PC-3 (cell line): ENCODE results near the gene MYH4. TPM values are rescaled to one million over a fixed set of nuclear protein-coding genes. Genes with fewer than 3 reads are reported as not detected.
A peak's percentile ranks its signal among the peaks of the same experiment; 100 is the strongest.

Experiments
- ATAC-seq: fragments of 200-7000 bp; cut with Tn5 transposase; 2 replicates; pipeline ENCODE4 v1.9.1; 2020; ENCODE audit warnings: mild to moderate bottlenecking, moderate library complexity
- BruUV-seq: library from RNA; stranded (reverse); fragments of 400-500 nt; replicated peaks from 2 replicates; lab custom pipeline; 2021; lab: Mats Ljungman, UMichigan
- CTCF ChIA-PET: fragments of 300-600 bp; sonication (Branson Sonifier 250); formaldehyde crosslinking; loops from one replicate; lab custom pipeline; 2022; ENCODE audit warnings: antibody characterized with exemption; lab: Charles Lee
- POLR2A ChIA-PET: fragments of 300-600 bp; sonication (Branson Sonifier 250); formaldehyde crosslinking; loops from one replicate; lab custom pipeline; 2022; ENCODE audit warnings: antibody characterized with exemption; ENCODE audit not compliant: unreplicated experiment; lab: Charles Lee
- DNase-seq: peaks from one replicate; pipeline ENCODE4 v3.0.0-alpha.2; 2015
- H2AFZ ChIP-seq: fragments of 300-600 bp; sonication (generic); 2 replicates; pipeline ENCODE4 v1.6.0; 2016; ENCODE audit warnings: antibody characterized with exemption, low read length
- H3F3A ChIP-seq: fragments of 300-600 bp; sonication (generic); one replicate; pipeline ENCODE4 v1.6.0; 2017; ENCODE audit warnings: antibody characterized with exemption, low read length, control low read depth, mild to moderate bottlenecking; ENCODE audit not compliant: unreplicated experiment
- H3K27ac ChIP-seq: fragments of 300-600 bp; sonication (generic); 2 replicates; pipeline ENCODE4 v1.5.1; 2016; ENCODE audit warnings: mild to moderate bottlenecking, low read length
- H3K27me3 ChIP-seq: fragments of 300-600 bp; sonication (generic); 2 replicates; pipeline ENCODE4 v1.6.1; 2016; ENCODE audit warnings: low read length, mixed read lengths
- H3K36me3 ChIP-seq: fragments of 300-600 bp; sonication (generic); 2 replicates; pipeline ENCODE4 v1.6.1; 2016; ENCODE audit warnings: low read depth, mixed run types, low read length, mixed read lengths
- H3K4me1 ChIP-seq: fragments of 300-600 bp; sonication (generic); 2 replicates; pipeline ENCODE4 v1.5.1; 2016; ENCODE audit warnings: low read length; ENCODE audit not compliant: insufficient read depth
- H3K4me2 ChIP-seq: fragments of 300-600 bp; sonication (generic); 2 replicates; pipeline ENCODE4 v1.6.0; 2016; ENCODE audit warnings: low read length
- H3K4me3 ChIP-seq: fragments of 300-600 bp; sonication (generic); 2 replicates; pipeline ENCODE4 v1.5.1; 2016; ENCODE audit warnings: mild to moderate bottlenecking, low read length, mixed read lengths
- H3K79me2 ChIP-seq: fragments of 300-600 bp; sonication (generic); 2 replicates; pipeline ENCODE4 v1.6.1; 2017; ENCODE audit warnings: low read length, mixed read lengths
- H3K9ac ChIP-seq: fragments of 300-600 bp; sonication (generic); 2 replicates; pipeline ENCODE4 v1.6.0; 2016; ENCODE audit warnings: mild to moderate bottlenecking, low read length
- H3K9me2 ChIP-seq: fragments of 300-600 bp; sonication (generic); replicated peaks from 2 replicates; pipeline ENCODE4 v1.6.1; 2016; ENCODE audit warnings: mixed run types, low read length, mixed read lengths
- H3K9me3 ChIP-seq: fragments of 300-600 bp; sonication (generic); 2 replicates; pipeline ENCODE4 v1.6.1; 2016; ENCODE audit warnings: low read length, mixed read lengths
- H4K20me1 ChIP-seq: fragments of 300-600 bp; sonication (generic); 2 replicates; pipeline ENCODE4 v1.6.1; 2016; ENCODE audit warnings: low read length, mixed read lengths
- EZH2 ChIP-seq: fragments of 300-600 bp; sonication (generic); IDR thresholded peaks from one replicate; pipeline ENCODE4 v1.6.1; 2017; ENCODE audit warnings: antibody characterized with exemption, mild to moderate bottlenecking, low read length; ENCODE audit not compliant: unreplicated experiment
- EZH2phosphoT487 ChIP-seq: fragments of 300-600 bp; sonication (generic); IDR thresholded peaks from 2 replicates; pipeline ENCODE4 v1.6.1; 2018; ENCODE audit warnings: mild to moderate bottlenecking, antibody characterized with exemption, low read length, borderline replicate concordance
- intact Hi-C: fragments of 100-400 bp; cut with micrococcal nuclease; formaldehyde crosslinking; loops from 2 replicates; pipeline ENCODE4 v1.9.0; 2023
- total RNA-seq: library from RNA; depleted of rRNA; stranded (reverse); fragments of >200 nt; gene quantifications from 2 replicates; pipeline ENCODE4 v1.2.3, GENCODE V29; 2014
- TF ChIP-seq, protein P1 (sequence below): fragments of 300-600 bp; sonication (generic); conservative IDR thresholded peaks from 2 replicates; pipeline ENCODE4 v1.5.1; 2017; ENCODE audit warnings: antibody characterized with exemption, low read depth, mild to moderate bottlenecking, low read length

Gene MYH4
- total RNA-seq, 1 experiment from 2014 or later: not detected

DNA sequence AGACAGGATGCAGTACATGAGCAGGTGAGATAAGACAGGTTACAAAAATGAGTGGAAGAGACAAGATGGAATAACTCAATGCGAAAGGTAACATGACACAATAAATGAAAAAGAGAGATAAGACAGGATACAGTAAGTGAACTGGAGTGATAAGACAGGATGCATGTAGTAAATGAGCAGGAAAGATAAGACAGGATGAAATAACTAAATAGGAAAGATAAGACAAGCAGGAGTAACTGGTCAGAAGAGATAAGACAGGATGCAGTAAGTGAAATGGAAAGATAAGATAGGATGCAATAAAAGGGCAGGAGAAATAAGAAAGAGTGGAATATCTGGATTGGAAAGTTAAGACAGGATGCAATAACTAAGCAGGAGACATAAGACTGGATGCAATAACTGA lies 8.3 kb upstream of the MYH4 start:
- ATAC-seq: no peak
- H2AFZ ChIP-seq: no peak overlapping the region
- no peaks in the 10 kb centered on the region for H3F3A ChIP-seq
- DNase-seq: no peak
- H3K27me3 ChIP-seq: no peaks in the 10 kb centered on the region
- no peaks in the 10 kb centered on the region for H3K79me2 ChIP-seq
- H3K4me3 ChIP-seq: no peak overlapping the region
- TF ChIP-seq EZH2phosphoT487 (no peak), EZH2 (no peak)
- TF ChIP-seq, protein P1, sequence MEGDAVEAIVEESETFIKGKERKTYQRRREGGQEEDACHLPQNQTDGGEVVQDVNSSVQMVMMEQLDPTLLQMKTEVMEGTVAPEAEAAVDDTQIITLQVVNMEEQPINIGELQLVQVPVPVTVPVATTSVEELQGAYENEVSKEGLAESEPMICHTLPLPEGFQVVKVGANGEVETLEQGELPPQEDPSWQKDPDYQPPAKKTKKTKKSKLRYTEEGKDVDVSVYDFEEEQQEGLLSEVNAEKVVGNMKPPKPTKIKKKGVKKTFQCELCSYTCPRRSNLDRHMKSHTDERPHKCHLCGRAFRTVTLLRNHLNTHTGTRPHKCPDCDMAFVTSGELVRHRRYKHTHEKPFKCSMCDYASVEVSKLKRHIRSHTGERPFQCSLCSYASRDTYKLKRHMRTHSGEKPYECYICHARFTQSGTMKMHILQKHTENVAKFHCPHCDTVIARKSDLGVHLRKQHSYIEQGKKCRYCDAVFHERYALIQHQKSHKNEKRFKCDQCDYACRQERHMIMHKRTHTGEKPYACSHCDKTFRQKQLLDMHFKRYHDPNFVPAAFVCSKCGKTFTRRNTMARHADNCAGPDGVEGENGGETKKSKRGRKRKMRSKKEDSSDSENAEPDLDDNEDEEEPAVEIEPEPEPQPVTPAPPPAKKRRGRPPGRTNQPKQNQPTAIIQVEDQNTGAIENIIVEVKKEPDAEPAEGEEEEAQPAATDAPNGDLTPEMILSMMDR: no peak
- BruUV-seq: no TSS peak
- no peaks in the 10 kb centered on the region for H3K9me2 ChIP-seq
- H3K4me2 ChIP-seq: no peak overlapping the region
- no peaks in the 10 kb centered on the region for H3K9me3 ChIP-seq
- intact Hi-C loops: no loop called here
- no peaks in the 10 kb centered on the region for H3K36me3 ChIP-seq
- POLR2A ChIA-PET: no interaction called here
- H3K27ac ChIP-seq: no peak overlapping the region
- CTCF ChIA-PET: no interaction called here
- no peak overlapping the region for H3K9ac ChIP-seq
- no peaks in the 10 kb centered on the region for H3K4me1 ChIP-seq
- no peaks in the 10 kb centered on the region for H4K20me1 ChIP-seq

DNA sequence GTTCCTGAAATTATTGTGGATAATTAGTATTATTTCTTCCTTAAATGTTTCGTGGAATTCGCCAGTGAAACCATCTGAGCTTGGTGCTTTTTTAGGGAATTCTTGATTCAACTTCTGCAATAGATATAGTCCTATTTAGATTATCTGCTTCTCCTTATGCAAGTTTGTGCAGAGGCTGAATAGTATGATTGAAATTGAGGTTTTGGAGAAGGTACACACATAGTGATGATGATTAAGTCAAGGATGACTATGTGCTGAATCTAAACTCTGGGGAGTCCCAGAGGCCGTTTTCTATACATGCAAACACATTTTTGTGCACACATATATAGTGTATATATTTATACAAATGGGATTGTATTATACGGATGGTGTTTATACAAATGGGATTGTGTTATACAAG lies 5.2 kb upstream of the MYH4 start:
- CTCF ChIA-PET: no interaction called here
- H3K9me3 ChIP-seq: no peaks in the 10 kb centered on the region
- H2AFZ ChIP-seq: no peak overlapping the region
- H4K20me1 ChIP-seq: no peaks in the 10 kb centered on the region
- H3K27me3 ChIP-seq: no peaks in the 10 kb centered on the region
- H3K9ac ChIP-seq: no peak overlapping the region
- no peak overlapping the region for H3K27ac ChIP-seq
- no peaks in the 10 kb centered on the region for H3F3A ChIP-seq
- H3K4me3 ChIP-seq: no peak overlapping the region
- H3K4me2 ChIP-seq: no peak overlapping the region
- DNase-seq (no peak), ATAC-seq (no peak)
- no peaks in the 10 kb centered on the region for H3K79me2 ChIP-seq
- H3K4me1 ChIP-seq: no peaks in the 10 kb centered on the region
- TF ChIP-seq, protein P1: no peak
- TF ChIP-seq EZH2: no peak
- no peak for TF ChIP-seq EZH2phosphoT487
- no TSS peak for BruUV-seq
- no peaks in the 10 kb centered on the region for H3K36me3 ChIP-seq
- POLR2A ChIA-PET: no interaction called here
- H3K9me2 ChIP-seq: no peaks in the 10 kb centered on the region
- intact Hi-C loops: no loop called here

DNA sequence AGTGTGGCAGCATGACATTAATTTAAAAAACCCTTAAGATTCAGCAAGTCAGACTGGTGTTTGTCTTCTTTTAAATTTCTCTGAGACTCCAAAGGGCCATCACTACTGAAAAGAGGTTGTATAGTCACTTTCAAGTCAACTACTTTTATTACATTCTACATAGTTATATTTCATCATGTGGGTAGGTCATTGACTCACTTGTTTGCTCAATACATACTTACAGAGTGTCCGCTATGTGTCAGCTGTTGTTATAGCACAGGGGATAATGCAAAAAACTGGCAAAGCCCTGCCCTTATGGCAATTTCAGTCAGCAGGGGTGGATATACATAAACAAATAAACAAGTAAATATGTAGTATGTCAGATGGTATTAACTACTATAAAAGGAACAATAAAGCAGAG lies 2.5 kb upstream of the MYH4 start:
- TF ChIP-seq, protein P1: no peak
- no peak for TF ChIP-seq EZH2
- no peak for TF ChIP-seq EZH2phosphoT487
- Histone ChIP-seq H3K9me3 (no peaks in the 10 kb centered on the region), H3K27me3 (no peaks in the 10 kb centered on the region), H3K36me3 (no peaks in the 10 kb centered on the region), H3K4me3 (no peak overlapping the region), H3K9ac (no peak overlapping the region), H3K4me2 (no peak overlapping the region), H3K79me2 (no peaks in the 10 kb centered on the region), H4K20me1 (no peaks in the 10 kb centered on the region), H3F3A (no peaks in the 10 kb centered on the region), H3K4me1 (no peaks in the 10 kb centered on the region), H3K9me2 (no peaks in the 10 kb centered on the region), H2AFZ (no peak overlapping the region), H3K27ac (no peak overlapping the region)
- ChIA-PET CTCF (no interaction called here), POLR2A (no interaction called here)
- ATAC-seq: no peak
- no TSS peak for BruUV-seq
- intact Hi-C loops: no loop called here
- DNase-seq: peak; percentile 4
